Breast epithelium (tissue), 3 donors: ENCODE results near the gene ATP1B1.

Source experiments
- POLR2A ChIP-seq: fragments of 450-650 bp; IDR thresholded peaks from one replicate; pipeline ENCODE4 v1.6.1; 2016; ENCODE audit warnings: antibody characterized with exemption, mild to moderate bottlenecking, moderate library complexity
- TF ChIP-seq, protein P1 (sequence below), 3 donors: fragments of 450-650 bp; IDR thresholded peaks; one replicate each; pipeline ENCODE4 v1.5.1; 2016 to 2017; ENCODE audit warnings: antibody characterized with exemption in 3 of 3, mild to moderate bottlenecking in 3 of 3, moderate library complexity in 3 of 3

DNA sequence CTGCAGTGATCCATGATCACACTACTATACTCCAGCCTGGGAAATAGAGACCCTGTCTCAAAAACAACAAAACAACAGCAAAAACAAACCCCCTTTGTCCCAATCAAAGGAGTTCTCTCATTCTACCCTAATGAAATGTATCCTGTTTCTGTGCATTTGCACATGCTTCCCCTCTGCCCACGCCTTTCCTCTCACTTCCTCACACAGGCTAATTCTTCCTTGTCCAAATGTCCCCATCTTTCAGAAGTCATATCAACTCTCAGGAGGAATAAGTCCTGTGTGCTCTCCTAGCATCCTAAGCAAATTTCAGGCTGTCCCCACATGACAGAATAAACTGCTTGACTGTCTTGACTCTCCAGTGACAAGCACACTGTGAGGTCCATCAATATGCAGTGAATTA lies 8.1 kb upstream of the ATP1B1 start:
- TF ChIP-seq, protein P1, sequence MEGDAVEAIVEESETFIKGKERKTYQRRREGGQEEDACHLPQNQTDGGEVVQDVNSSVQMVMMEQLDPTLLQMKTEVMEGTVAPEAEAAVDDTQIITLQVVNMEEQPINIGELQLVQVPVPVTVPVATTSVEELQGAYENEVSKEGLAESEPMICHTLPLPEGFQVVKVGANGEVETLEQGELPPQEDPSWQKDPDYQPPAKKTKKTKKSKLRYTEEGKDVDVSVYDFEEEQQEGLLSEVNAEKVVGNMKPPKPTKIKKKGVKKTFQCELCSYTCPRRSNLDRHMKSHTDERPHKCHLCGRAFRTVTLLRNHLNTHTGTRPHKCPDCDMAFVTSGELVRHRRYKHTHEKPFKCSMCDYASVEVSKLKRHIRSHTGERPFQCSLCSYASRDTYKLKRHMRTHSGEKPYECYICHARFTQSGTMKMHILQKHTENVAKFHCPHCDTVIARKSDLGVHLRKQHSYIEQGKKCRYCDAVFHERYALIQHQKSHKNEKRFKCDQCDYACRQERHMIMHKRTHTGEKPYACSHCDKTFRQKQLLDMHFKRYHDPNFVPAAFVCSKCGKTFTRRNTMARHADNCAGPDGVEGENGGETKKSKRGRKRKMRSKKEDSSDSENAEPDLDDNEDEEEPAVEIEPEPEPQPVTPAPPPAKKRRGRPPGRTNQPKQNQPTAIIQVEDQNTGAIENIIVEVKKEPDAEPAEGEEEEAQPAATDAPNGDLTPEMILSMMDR (IDR thresholded peaks at IDR 0.05), result no peak
- no peak for TF ChIP-seq POLR2A
